NCI-H2171 (cell line): Measurements from ENCODE around the gene CERT1.

Experiments
- DNase-seq: peaks from one replicate; lab custom pipeline; 2025; lab: John Stamatoyannopoulos, UW

The CERT1 gene

GRCh38 chr5:75472973-75473372 is 38.5 kb downstream of the CERT1 start:
- DNase-seq: no peak

- no peak for DNase-seq
Observed at GRCh38 chr5:75471193-75471592, 40.2 kb downstream of the CERT1 start.

- DNase-seq: no peak
Observed at GRCh38 chr5:75469017-75469416, 42.4 kb downstream of the CERT1 start.

GRCh38 chr5:75468593-75468992 is 42.8 kb downstream of the CERT1 start:
- DNase-seq: no peak

- DNase-seq: no peak
Observed at GRCh38 chr5:75466006-75466716, 45.3 kb downstream of the CERT1 start.

- DNase-seq: no peak
Observed at GRCh38 chr5:75465480-75465879, 45.9 kb downstream of the CERT1 start.

GRCh38 chr5:75463726-75464125 is 47.7 kb downstream of the CERT1 start:
- DNase-seq: no peak

GRCh38 chr5:75461679-75462078 is 49.8 kb downstream of the CERT1 start:
- DNase-seq: no peak

- DNase-seq: no peak
Observed at GRCh38 chr5:75460942-75461610, 50.4 kb downstream of the CERT1 start.

GRCh38 chr5:75460532-75460931 is 50.9 kb downstream of the CERT1 start:
- no peak for DNase-seq

GRCh38 chr5:75457691-75458090 is 53.7 kb downstream of the CERT1 start:
- DNase-seq: no peak

- no peak for DNase-seq
Observed at GRCh38 chr5:75457161-75457560, 54.3 kb downstream of the CERT1 start.

GRCh38 chr5:75450069-75450468 is 61.4 kb downstream of the CERT1 start:
- DNase-seq: no peak

- DNase-seq: no peak
Observed at GRCh38 chr5:75446068-75446467, 65.4 kb downstream of the CERT1 start.

GRCh38 chr5:75441560-75441959 is 69.9 kb downstream of the CERT1 start:
- no peak for DNase-seq

GRCh38 chr5:75439276-75439675 is 72.2 kb downstream of the CERT1 start:
- no peak for DNase-seq

GRCh38 chr5:75438722-75439121 is 72.7 kb downstream of the CERT1 start:
- DNase-seq: no peak

- no peak for DNase-seq
Observed at GRCh38 chr5:75435096-75435495, 76.3 kb downstream of the CERT1 start.

- no peak for DNase-seq
Observed at GRCh38 chr5:75433814-75434506, 77.5 kb downstream of the CERT1 start.

- no peak for DNase-seq
Observed at GRCh38 chr5:75414241-75414640, 97.2 kb downstream of the CERT1 start.

GRCh38 chr5:75412111-75412990 is 99.1 kb downstream of the CERT1 start:
- no peak for DNase-seq

GRCh38 chr5:75405296-75405695 is 106.1 kb downstream of the CERT1 start:
- DNase-seq: no peak
